ENCODE data around the gene IFT122.
"Not testable (repeated sequence)": the region's sequence is repeated elsewhere in the genome, so short reads cannot be mapped to it uniquely, and the experiment has no call there.

IFT122 gene

GRCh38 chr3:129476586-129476985 lies 36.6 kb downstream of the IFT122 start:
- DNase-seq, result no peak

- not testable (repeated sequence) for DNase-seq
Observed at GRCh38 chr3:129481225-129481765, 41.3 kb downstream of the IFT122 start.

DNA sequence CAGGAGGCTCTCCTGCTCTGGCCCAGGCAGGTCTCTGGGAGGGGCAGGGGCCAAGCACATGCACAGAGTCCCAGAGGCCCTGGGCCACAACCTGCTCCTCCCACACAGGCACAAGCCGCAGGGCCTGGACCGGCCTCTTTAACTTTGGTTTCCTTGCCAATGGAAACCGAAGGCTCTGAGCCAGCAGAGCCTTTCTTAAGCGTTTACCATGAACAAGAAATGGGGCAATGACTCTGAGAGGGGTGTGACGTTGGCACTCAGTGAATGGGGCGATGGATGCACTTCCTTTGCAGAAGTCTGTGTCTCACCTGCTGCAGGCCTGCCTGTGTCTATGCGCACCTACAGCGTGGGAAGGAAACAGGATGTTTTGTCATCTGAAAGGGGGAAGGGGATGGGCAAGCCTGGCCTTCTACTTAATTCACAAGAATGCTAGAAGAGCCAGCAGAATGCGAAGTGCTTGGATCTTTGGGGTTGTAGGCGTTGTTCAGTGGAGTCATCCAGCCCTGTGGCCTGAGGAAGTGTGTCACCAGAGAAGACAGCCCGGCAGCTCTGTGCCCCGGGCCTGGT lies 41.8 kb downstream of the IFT122 start:
- DNase-seq, result no peak

- no peak for DNase-seq
Observed at GRCh38 chr3:129482721-129483120, 42.7 kb downstream of the IFT122 start.

DNA sequence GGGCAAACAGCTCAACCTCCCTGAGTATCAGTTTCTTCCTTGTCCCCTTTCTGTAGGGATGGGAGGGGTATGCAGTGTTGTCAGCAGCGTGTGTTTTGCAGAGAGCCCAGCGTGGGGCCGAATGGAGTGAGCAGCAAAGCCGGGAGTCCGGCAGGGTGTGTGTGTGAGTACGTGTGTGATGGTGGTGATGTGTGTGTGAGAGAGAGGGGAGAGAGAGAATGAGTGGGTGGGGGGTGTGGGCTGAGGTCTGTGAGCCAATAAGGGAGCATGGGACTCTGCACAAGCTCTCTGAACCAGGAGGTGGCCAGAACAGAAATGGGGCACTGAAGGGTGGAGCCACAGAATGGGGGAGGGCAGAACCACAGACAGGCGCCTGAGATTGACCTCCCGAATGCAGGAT lies 43.8 kb downstream of the IFT122 start:
- DNase-seq, result no peak

GRCh38 chr3:129485146-129485545 lies 45.1 kb downstream of the IFT122 start:
- DNase-seq, result not testable (repeated sequence)

- DNase-seq, result no peak
Observed at GRCh38 chr3:129485721-129486663, 46.0 kb downstream of the IFT122 start.

- DNase-seq, result no peak
Observed at GRCh38 chr3:129486664-129487035, 46.6 kb downstream of the IFT122 start.

GRCh38 chr3:129487183-129487867 lies 47.3 kb downstream of the IFT122 start:
- DNase-seq, result no peak

DNA sequence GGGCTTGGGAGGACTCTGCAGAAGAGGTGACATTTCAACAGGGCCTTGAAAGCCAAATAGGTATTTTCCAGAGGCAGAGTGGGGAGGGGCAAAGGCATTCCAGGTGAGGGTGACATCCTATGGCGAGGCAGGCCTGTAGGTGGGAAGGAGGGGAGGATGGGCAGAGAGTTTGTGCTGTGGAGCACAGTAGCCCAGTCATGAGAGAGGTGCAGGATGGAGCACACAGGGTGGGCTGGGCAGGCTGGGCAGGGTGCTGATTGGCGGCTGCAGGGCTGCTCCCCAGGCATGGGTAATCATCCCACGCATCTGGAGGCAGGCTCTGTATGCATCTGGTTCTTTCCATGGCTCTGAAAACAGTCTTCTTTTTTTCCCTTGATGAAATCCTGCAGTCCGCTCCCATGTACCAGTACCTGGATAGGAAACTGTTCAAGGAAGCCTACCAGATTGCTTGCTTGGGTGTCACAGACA lies 47.9 kb downstream of the IFT122 start:
- not testable (repeated sequence) for DNase-seq

DNA sequence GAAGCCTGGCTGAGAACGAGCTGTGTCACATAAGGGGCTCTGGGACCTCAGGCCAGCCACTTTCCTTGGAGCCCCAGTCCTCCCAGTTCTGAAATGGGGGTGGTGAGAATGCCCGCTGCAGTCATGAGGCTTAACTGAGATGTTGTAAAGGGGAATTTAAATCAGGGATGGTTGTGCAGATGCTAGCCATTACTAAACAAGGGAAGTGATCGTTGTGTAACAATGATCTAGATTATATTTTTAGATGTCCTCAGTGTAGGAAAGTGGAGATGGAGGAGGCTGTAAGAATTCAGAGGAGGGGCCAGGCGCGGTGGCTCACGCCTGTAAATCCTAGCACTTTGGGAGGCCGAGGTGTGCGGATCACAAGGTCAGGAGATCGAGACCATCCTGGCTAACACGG lies 49.2 kb downstream of the IFT122 start:
- not testable (repeated sequence) for DNase-seq

DNA sequence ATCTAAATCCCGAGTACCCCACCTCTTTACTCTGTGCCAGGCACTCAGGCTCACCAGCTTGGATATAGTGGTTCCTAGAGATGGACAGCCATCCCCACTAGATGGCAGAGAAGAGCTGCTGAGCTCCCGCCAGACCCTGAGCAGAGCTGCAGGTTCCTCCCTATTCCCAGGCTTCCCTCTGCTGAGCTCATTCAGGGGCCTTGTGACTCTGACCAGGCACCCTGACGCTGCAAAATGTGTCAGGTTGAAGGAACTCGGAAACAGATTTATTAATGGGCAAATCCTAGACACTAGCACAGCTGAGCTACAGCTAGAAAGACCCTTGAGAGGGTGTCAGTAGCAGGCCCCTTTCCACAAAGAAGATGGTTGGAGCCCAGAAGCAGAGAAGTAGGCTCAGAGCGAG lies 50.2 kb downstream of the IFT122 start:
- peak; percentile 86 for DNase-seq

DNA sequence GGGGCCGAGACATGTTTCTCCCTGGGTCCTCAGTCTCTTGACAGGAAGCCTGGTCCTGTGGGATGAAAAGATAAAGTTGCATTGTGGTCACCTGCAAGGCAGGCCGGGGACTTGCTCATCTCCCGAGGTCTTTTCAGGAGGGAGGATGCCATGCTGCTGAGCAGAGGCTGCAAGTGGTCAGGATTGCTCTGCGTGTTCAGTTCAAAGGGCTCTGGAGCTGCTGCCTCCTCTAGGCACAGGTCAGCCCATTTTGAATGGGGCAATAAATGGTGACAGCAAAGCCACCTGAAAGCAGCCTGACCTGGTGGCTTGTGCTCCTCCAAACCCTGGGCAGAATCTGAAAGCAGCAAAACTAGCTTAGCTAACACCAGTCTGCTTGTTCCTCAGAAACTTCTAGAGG lies 51.1 kb downstream of the IFT122 start:
- DNase-seq, result not testable (repeated sequence)

DNA sequence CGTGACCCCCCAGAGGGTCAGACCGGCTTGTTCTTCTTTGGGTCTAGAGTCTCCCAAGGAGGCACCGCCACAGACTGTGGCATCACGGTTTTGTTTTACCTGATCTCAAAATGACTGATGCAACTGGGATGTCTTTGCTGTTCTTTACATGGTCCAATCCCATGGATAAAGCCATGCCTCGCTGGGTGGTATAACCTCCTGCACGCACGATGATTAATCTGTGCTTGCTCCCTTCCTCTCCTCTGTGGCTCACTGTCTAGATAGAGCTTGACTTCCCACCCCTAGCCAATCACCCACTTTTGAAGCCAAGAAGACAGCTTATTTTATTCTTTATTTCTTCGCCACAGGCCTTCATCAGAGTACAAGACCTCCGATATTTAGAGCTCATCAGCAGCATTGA lies 51.8 kb downstream of the IFT122 start:
- no peak for DNase-seq

GRCh38 chr3:129492691-129493090 lies 52.7 kb downstream of the IFT122 start:
- no peak for DNase-seq

- DNase-seq, result no peak
Observed at GRCh38 chr3:129493206-129493605, 53.2 kb downstream of the IFT122 start.

DNA sequence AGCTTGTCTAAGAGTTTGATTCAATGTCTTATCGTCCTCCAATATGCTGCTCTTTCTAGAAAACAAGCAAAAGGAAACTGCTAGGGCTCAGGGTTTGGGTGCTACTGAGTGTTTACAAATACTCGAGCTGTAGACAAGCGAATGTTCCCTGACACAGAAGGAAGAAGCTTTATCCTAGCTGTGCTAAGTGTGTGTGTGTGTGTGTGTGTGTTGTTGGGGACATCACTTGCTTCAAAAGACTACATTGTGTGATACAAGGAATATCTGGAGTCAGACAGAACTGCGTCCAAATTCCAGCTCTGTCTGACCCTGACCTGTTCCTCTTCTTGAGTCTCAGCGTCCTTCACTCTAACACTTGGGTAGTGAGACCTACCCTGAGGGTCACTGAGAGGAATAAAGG lies 54.5 kb downstream of the IFT122 start:
- not testable (repeated sequence) for DNase-seq

GRCh38 chr3:129495006-129495639 lies 55.1 kb downstream of the IFT122 start:
- not testable (repeated sequence) for DNase-seq

- DNase-seq, result not testable (repeated sequence)
Observed at GRCh38 chr3:129497876-129498275, 57.9 kb downstream of the IFT122 start.

GRCh38 chr3:129498603-129499488 lies 58.8 kb downstream of the IFT122 start:
- not testable (repeated sequence) for DNase-seq

DNA sequence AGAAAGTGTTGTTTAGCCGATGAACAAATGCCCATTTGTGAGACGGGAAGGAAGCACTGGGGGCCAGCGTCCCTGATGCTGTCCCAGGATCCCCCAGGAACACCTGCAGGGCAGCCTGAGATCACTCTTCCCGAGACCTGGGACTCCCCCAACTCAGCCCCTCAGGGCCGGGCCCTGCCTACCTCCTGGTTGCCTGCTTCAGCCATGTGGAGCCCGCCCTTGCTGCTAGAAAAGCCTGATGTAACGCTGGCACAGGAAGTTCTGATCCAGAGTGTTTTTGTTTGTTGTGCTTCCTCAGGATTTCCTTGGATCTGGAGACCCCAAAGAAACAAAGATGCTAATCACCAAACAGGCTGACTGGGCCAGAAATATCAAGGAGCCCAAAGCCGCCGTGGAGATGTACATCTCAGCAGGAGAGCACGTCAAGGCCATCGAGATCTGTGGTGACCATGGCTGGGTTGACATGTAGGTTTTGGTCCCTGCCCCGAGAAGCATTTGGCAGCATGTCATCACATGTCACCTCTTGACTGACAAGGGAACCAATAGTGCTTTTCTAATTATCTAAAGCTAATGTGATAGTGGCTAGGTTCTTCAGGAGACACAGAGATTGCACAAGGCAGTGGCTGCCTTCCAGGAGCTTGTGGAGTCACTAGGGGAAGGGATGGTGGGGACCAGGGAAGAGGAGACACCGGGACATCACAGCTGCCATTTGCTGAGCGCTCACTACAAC lies 59.7 kb downstream of the IFT122 start:
- not testable (repeated sequence) for DNase-seq
